OCI-LY3 (cell line): Measurements from ENCODE around the gene SDHAF3.

ENCODE experiments used
- CTCF ChIP-seq: fragments of 200-600, 300-600 bp; sonication (generic); IDR thresholded peaks from 2 replicates; pipeline ENCODE4 v1.5.1; 2014; ENCODE audit warnings: antibody characterized with exemption, low read length, low read depth
- EZH2phosphoT487 ChIP-seq: fragments of 200-600 bp; shearing (Covaris generic); IDR thresholded peaks from 2 replicates; pipeline ENCODE4 v1.6.1; 2018; ENCODE audit warnings: antibody characterized with exemption, mixed run types, low read depth

- TF ChIP-seq CTCF (no peak), EZH2phosphoT487 (no peak)
Observed at GRCh38 chr7:97224316-97224715, 106.8 kb downstream of the SDHAF3 start.
